HL-60 (cell line): Measurements from ENCODE around the gene RFESD.
"Not testable (repeated sequence)": the region's sequence is repeated elsewhere in the genome, so short reads cannot be mapped to it uniquely, and the experiment has no call there.

Experiments
- DNase-seq, 2 experiments: peaks; one replicate each; pipeline ENCODE4 v3.0.0-alpha.2; 2010 to 2020; ENCODE audit warnings: low read depth in 1 of 2, low spot score in 1 of 2
- H3K27ac ChIP-seq: fragments of 250-450 bp; sonication (Bioruptor Pico); replicated peaks from 2 replicates; pipeline ENCODE4 v1.5.1; 2020; ENCODE audit warnings: mild to moderate bottlenecking, moderate library complexity
- H3K27me3 ChIP-seq: fragments of 250-450 bp; sonication (Bioruptor Pico); 2 replicates; pipeline ENCODE4 v1.5.1; 2021; ENCODE audit warnings: mild to moderate bottlenecking, moderate library complexity; ENCODE audit not compliant: insufficient read depth, poor library complexity, severe bottlenecking
- H3K4me3 ChIP-seq: replicated peaks from 2 replicates; pipeline ENCODE4 v1.5.1; 2011; ENCODE audit warnings: mild to moderate bottlenecking, control low read depth, low read length; ENCODE audit not compliant: insufficient read depth
- CTCF ChIP-seq: IDR thresholded peaks from one replicate; pipeline ENCODE4 v1.5.1; 2011; ENCODE audit warnings: low read length, control low read depth, inconsistent platforms; ENCODE audit not compliant: insufficient read depth
- GABPA ChIP-seq: IDR thresholded peaks from 2 replicates; pipeline ENCODE4 v1.6.1; 2012; ENCODE audit warnings: low read depth
- POLR2AphosphoS5 ChIP-seq: IDR thresholded peaks from 2 replicates; pipeline ENCODE4 v1.6.1; 2012; ENCODE audit warnings: low read depth
- REST ChIP-seq: IDR thresholded peaks from 2 replicates; pipeline ENCODE4 v1.6.1; 2012; ENCODE audit warnings: low read depth; ENCODE audit not compliant: insufficient replicate concordance
- SPI1 ChIP-seq: IDR thresholded peaks from 2 replicates; pipeline ENCODE4 v1.6.1; 2012; ENCODE audit warnings: low read depth, mild to moderate bottlenecking, borderline replicate concordance

RFESD gene

GRCh38 chr5:95631991-95632675 is 14.4 kb upstream of the RFESD start:
- Histone ChIP-seq H3K4me3 (no peak overlapping the region), H3K27ac (no peak overlapping the region), H3K27me3 (no peaks in the 10 kb centered on the region)
- no peak for DNase-seq
- TF ChIP-seq GABPA (no peak), REST (no peak), POLR2AphosphoS5 (no peak), CTCF (no peak), SPI1 (no peak)

- H3K4me3 ChIP-seq, DNase-seq, H3K27ac ChIP-seq, H3K27me3 ChIP-seq: not testable (repeated sequence)
These were observed 13.6 kb upstream of the RFESD start for GRCh38 chr5:95632942-95633341.

- Histone ChIP-seq H3K27ac (no peak overlapping the region), H3K27me3 (no peaks in the 10 kb centered on the region), H3K4me3 (no peak overlapping the region)
- TF ChIP-seq CTCF = no peak
- TF ChIP-seq POLR2AphosphoS5 = no peak
- no peak for TF ChIP-seq GABPA
- TF ChIP-seq SPI1 = no peak
- TF ChIP-seq REST = no peak
- no peak for DNase-seq
These were observed 12.9 kb upstream of the RFESD start for GRCh38 chr5:95633671-95634070.

- TF ChIP-seq REST = no peak
- TF ChIP-seq SPI1 = no peak
- TF ChIP-seq POLR2AphosphoS5 = no peak
- TF ChIP-seq GABPA = no peak
- TF ChIP-seq CTCF = no peak
- H3K27me3 ChIP-seq = no peaks in the 10 kb centered on the region
- H3K4me3 ChIP-seq = no peak overlapping the region
- no peak for DNase-seq
- no peak overlapping the region for H3K27ac ChIP-seq
These were observed 12.5 kb upstream of the RFESD start for GRCh38 chr5:95634081-95634480.
